NT2/D1 (cell line): ENCODE measurements around the gene SNX7.

ENCODE experiments used
- SUZ12 ChIP-seq: IDR thresholded peaks from 2 replicates; pipeline ENCODE4 v1.6.1; 2011; ENCODE audit not compliant: insufficient read length, insufficient read depth; ENCODE audit errors: extremely low read depth
- ZNF274 ChIP-seq: IDR thresholded peaks from 2 replicates; pipeline ENCODE4 v1.6.1; 2011; ENCODE audit warnings: mild to moderate bottlenecking, low read depth, low read length

GRCh38 chr1:98637316-98637715, 24.2 kb upstream of the SNX7 start:
- TF ChIP-seq ZNF274 (no peak), SUZ12 (no peak)
